Esophagus muscularis mucosa (tissue), 3 donors: ENCODE data around the gene LYL1.

Source experiments
- CTCF ChIP-seq, 3 experiments: fragments of 200-600 bp in 2 of 3; fragments of 450-650 bp in 1 of 3; sonication (generic) in 2 of 3; IDR thresholded peaks; one replicate each; pipeline ENCODE4 v1.5.1; 2017 to 2019; ENCODE audit warnings: antibody characterized with exemption in 3 of 3, mild to moderate bottlenecking in 2 of 3, moderate library complexity in 1 of 3
- POLR2A ChIP-seq: fragments of 450-650 bp; IDR thresholded peaks from one replicate; pipeline ENCODE4 v1.6.1; 2017; ENCODE audit warnings: antibody characterized with exemption, moderate library complexity, mild to moderate bottlenecking, low read depth
- POLR2AphosphoS5 ChIP-seq, 2 donors: sonication (generic); formaldehyde crosslinking; IDR thresholded peaks; one replicate each; pipeline ENCODE4 v1.6.1; 2017; ENCODE audit warnings: antibody characterized with exemption in 2 of 2

DNA sequence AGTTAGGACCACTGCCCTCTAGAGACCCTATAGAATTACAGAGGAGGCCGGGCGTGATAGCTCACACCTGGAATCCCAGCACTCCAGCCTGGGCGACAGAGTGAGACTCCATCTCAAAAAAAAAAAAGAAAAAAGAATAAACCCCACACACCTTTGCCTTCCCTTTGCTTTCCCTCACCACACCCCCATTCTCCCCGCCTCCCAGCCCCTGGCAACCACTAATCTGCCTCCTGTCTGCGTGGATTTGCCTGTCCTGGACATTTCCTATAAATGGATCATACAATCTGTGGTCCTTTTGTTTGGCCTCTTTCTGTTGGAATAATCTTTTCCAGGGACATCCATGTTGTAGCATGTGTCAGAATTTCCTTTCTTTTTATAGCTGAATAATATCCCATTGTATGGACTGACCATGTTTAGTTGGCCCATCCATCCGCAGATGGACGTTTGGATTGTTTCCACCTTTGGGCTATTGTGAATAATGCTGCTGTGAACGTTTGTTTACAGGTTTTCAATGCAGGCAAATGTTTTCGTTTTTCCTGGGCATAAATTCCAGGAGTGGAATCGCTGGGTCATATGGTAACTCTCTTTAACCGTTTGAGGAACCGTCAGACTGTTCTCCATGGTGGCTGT, 30.7 kb upstream of the LYL1 start:
- TF ChIP-seq CTCF (IDR thresholded peaks at IDR 0.05) (no peak), POLR2AphosphoS5 (IDR thresholded peaks at IDR 0.05) (no peak), POLR2A (no peak)
